ENCODE measurements around the gene PLEKHB1.
"Not testable (repeated sequence)": the region's sequence is repeated elsewhere in the genome, so short reads cannot be mapped to it uniquely, and the experiment has no call there.

Gene PLEKHB1

DNA sequence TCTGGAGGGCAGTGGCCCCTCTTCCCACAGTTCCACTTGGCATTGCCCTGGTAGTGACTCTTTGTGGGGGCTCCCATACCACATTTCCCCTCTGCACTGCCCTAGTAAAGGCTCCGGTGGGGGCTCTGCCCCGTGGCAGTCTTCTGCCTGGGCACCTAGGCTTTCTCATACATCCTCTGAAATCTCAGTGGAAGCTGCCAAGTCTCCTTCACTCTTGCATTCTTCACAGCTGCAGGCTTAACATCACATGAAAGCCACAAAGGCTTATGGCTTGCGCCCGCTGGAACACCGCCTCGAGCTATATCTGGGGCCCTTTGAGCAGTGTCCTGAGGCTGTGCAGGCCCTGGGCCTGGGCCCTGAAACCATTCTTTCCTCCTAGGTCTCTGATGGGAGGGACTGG is 25.3 kb downstream of the PLEKHB1 start:
- DNase-seq: no peak

DNA sequence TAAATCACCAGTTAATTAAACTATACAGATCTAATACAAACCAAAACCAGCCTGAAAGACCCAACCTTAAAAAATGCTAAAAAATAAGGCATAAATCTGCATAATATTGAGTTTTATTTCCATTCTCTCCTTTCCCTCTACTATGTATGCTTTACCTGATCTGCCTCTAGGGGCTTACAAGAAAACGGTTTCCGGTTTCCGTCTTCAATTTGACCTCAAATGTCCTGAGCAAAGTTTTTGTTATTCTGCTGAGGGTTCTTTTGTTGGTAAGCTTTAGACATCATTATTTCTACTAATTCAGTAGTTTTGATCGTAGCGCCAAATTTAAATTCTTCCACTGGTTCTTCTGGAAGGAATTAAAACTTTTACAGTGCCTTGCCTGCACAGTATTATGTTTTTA is 30.2 kb downstream of the PLEKHB1 start:
- not testable (repeated sequence) for DNase-seq

DNA sequence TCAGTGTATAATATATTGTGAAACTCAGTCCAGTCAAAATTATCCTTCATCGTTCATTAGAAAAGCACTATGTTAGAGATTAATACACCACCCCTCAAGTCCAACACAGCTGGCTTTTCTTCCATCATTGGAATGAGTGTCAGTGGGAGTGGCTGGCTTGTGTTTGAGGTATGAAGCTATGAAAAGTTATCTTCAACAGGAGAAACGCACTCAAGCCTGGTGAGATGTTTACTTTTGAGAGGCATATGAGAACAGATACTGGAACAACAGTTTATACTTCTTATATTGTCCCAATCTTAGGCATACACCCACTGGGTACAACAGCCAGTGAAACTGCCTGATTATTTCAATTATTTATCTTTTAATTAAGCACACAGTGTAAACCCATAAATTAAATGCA is 34.3 kb downstream of the PLEKHB1 start:
- no peak for DNase-seq

DNA sequence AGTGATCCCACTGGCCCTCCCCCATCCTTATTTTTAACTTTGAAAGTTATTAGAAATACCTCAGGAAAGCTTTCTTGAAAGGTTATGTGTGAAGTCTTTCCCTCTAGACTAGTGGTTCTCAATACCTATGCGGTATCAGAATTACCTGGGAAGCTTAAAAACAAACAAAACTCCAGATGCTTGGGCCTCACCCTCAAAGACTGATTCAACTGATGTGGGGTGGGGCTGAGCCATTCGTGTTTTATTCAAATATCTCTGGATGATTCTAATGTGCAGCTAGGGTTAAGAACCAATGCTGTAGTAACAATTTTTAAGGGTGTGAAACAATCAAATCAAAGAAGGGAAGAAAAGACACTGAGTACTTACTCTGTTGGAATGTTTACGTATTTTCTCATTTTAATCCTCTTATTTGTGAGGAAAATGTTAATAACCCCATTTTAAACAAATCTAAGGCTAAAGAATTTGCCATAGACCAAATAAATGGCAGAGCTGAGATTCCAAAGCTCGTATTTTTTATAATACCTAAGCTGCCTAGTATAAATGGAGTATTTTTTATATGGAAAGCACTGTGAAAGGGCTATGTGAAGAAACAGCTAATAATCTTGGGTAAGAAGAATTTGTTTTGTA is 47.6 kb downstream of the PLEKHB1 start:
- no peak for DNase-seq

DNA sequence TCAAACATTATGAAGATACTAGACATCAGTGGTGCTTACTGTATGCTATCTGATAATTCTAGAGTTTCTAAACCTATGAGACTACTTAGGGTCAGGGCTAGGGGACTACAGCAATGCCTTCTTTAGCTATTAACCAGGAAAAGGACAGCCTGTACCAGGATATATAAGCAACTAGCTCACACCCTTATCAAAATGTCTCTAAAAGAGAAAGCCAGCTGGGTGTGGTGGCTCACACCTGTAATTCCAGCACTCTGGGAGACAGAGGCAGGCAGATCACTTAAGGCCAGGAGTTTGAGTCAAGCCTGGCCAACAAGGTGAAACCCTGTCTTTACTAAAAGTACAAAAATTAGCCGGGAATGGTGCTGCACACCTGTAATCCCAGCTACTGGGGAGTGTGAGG is 58.7 kb downstream of the PLEKHB1 start:
- DNase-seq: no peak

DNA sequence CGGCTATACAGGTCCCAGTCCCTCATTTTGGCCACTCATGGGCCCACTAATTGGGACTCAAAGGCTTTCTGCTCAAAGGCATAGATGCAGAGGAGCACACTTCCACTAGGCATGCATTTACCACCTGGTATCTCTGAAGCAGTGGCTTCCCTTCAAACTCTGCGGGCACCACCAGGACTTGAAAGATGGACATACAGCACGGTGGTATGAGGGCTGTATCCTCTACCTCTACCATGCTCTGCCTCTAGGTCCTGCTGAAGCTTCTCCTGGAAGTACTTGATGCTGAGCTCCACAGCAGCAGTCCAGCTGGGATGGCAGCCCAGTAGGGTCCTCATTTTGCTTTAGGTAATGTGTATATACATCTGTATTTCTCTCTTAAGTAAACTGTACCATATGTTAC is 64.6 kb downstream of the PLEKHB1 start:
- DNase-seq: no peak
